H9 (cell line): Measurements from ENCODE around the gene B3GAT3. TPM values are rescaled to one million over a fixed set of nuclear protein-coding genes. Genes with fewer than 3 reads are reported as not detected.
A peak's percentile ranks its signal among the peaks of the same experiment; 100 is the strongest.

Experiments used
- DNase-seq: peaks from one replicate; pipeline ENCODE4 v3.0.0-alpha.2; 2017
- H2AFZ ChIP-seq: one replicate; pipeline ENCODE4 v1.6.1; 2013; ENCODE audit warnings: mild to moderate bottlenecking, low read length, control low read depth, moderate library complexity
- H2AK5ac ChIP-seq: 2 replicates; pipeline ENCODE4 v1.6.1; 2013; ENCODE audit warnings: low read length, control low read depth, mixed read lengths; ENCODE audit not compliant: insufficient read length
- H2BK120ac ChIP-seq: one replicate; pipeline ENCODE4 v1.6.1; 2013; ENCODE audit warnings: low read depth, mild to moderate bottlenecking, low read length, control low read depth, inconsistent platforms; ENCODE audit not compliant: poor library complexity, severe bottlenecking
- H2BK12ac ChIP-seq: 2 replicates; pipeline ENCODE4 v1.6.1; 2013; ENCODE audit warnings: low read length, control low read depth, mixed read lengths, low read depth; ENCODE audit not compliant: insufficient read length
- H2BK15ac ChIP-seq: 2 replicates; pipeline ENCODE4 v1.6.1; 2013; ENCODE audit warnings: low read depth, low read length, control low read depth
- H2BK20ac ChIP-seq: one replicate; pipeline ENCODE4 v1.6.1; 2013; ENCODE audit warnings: low read depth, mild to moderate bottlenecking, low read length, control low read depth, inconsistent platforms; ENCODE audit not compliant: poor library complexity, severe bottlenecking
- H2BK5ac ChIP-seq: 2 replicates; pipeline ENCODE4 v1.6.1; 2013; ENCODE audit warnings: low read length, control low read depth, mixed read lengths; ENCODE audit not compliant: insufficient read length
- H3K14ac ChIP-seq: 2 replicates; pipeline ENCODE4 v1.6.1; 2013; ENCODE audit warnings: low read length, control low read depth; ENCODE audit not compliant: insufficient read depth
- H3K18ac ChIP-seq: 2 replicates; pipeline ENCODE4 v1.6.1; 2013; ENCODE audit warnings: low read depth, mild to moderate bottlenecking, mixed read lengths, low read length, control low read depth; ENCODE audit not compliant: insufficient read length
- H3K23ac ChIP-seq: 2 replicates; pipeline ENCODE4 v1.6.1; 2013; ENCODE audit warnings: low read length, control low read depth, mixed read lengths, low read depth; ENCODE audit not compliant: insufficient read length
- H3K23me2 ChIP-seq: 2 replicates; pipeline ENCODE4 v1.6.1; 2013; ENCODE audit warnings: low read depth, mild to moderate bottlenecking, mixed read lengths, low read length, control low read depth; ENCODE audit not compliant: insufficient read length, poor library complexity, severe bottlenecking
- H3K27ac ChIP-seq: 2 replicates; pipeline ENCODE4 v1.5.1; 2013; ENCODE audit warnings: low read length, control low read depth, mixed read lengths, low read depth; ENCODE audit not compliant: insufficient read length
- H3K27me3 ChIP-seq: 2 replicates; pipeline ENCODE4 v1.6.1; 2013; ENCODE audit warnings: low read length, control low read depth, inconsistent platforms; ENCODE audit not compliant: insufficient read depth
- H3K4ac ChIP-seq: 2 replicates; pipeline ENCODE4 v1.6.1; 2013; ENCODE audit warnings: low read depth, mild to moderate bottlenecking, control low read depth, inconsistent platforms, low read length, moderate library complexity
- H3K4me1 ChIP-seq: 2 replicates; pipeline ENCODE4 v1.6.1; 2013; ENCODE audit warnings: low read length, control low read depth, inconsistent platforms; ENCODE audit not compliant: insufficient read depth
- H3K4me2 ChIP-seq: 2 replicates; pipeline ENCODE4 v1.6.1; 2013; ENCODE audit warnings: low read length, control low read depth, mixed read lengths; ENCODE audit not compliant: insufficient read length, insufficient read depth
- H3K56ac ChIP-seq: 2 replicates; pipeline ENCODE4 v1.6.1; 2013; ENCODE audit warnings: low read depth, mild to moderate bottlenecking, mixed read lengths, low read length, control low read depth; ENCODE audit not compliant: insufficient read length
- H3K79me1 ChIP-seq: 2 replicates; pipeline ENCODE4 v1.6.1; 2013; ENCODE audit warnings: low read depth, mild to moderate bottlenecking, moderate library complexity, low read length, control low read depth, inconsistent platforms; ENCODE audit not compliant: insufficient read depth, poor library complexity, severe bottlenecking
- H3K79me2 ChIP-seq: 2 replicates; pipeline ENCODE4 v1.6.1; 2013; ENCODE audit warnings: low read length, control low read depth, inconsistent platforms; ENCODE audit not compliant: insufficient read depth
- H3K9ac ChIP-seq: 2 replicates; pipeline ENCODE4 v1.6.1; 2013; ENCODE audit warnings: low read length, control low read depth, mixed read lengths; ENCODE audit not compliant: insufficient read length; ENCODE audit errors: extremely low read depth
- H3K9me3 ChIP-seq: one replicate; pipeline ENCODE4 v1.6.1; 2013; ENCODE audit warnings: low read depth, low read length, inconsistent platforms; ENCODE audit not compliant: control insufficient read depth
- H3T11ph ChIP-seq: one replicate; pipeline ENCODE4 v1.6.1; 2013; ENCODE audit warnings: mild to moderate bottlenecking, low read length, control low read depth, inconsistent platforms
- H4K20me1 ChIP-seq: one replicate; pipeline ENCODE4 v1.6.1; 2013; ENCODE audit not compliant: control insufficient read depth, insufficient read length, insufficient read depth
- H4K5ac ChIP-seq: 2 replicates; pipeline ENCODE4 v1.6.1; 2013; ENCODE audit warnings: low read depth, mild to moderate bottlenecking, mixed read lengths, low read length, control low read depth; ENCODE audit not compliant: insufficient read length
- H4K8ac ChIP-seq: replicated peaks from 2 replicates; pipeline ENCODE4 v1.6.1; 2013; ENCODE audit warnings: low read length, control low read depth, mixed read lengths, low read depth; ENCODE audit not compliant: insufficient read length
- H4K91ac ChIP-seq: 2 replicates; pipeline ENCODE4 v1.6.1; 2013; ENCODE audit warnings: low read depth, mild to moderate bottlenecking, moderate library complexity, mixed read lengths, low read length, control low read depth; ENCODE audit not compliant: insufficient read length
- H3K27ac Mint-ChIP-seq, 3 experiments: 2 replicates in 2 of 3; 3 replicates in 1 of 3; pipeline ENCODE4 v1.8.0; 2020 to 2021; ENCODE audit warnings: mixed read lengths in 3 of 3, mild to moderate bottlenecking in 1 of 3, moderate library complexity in 1 of 3
- H3K27me3 Mint-ChIP-seq: 2 replicates; pipeline ENCODE4 v1.8.0; 2021; ENCODE audit warnings: low read depth, mild to moderate bottlenecking, moderate library complexity, mixed read lengths
- H3K36me3 Mint-ChIP-seq, 3 experiments: 2 replicates in 2 of 3; 3 replicates in 1 of 3; pipeline ENCODE4 v1.8.0; 2020 to 2021; ENCODE audit warnings: low read depth in 3 of 3, mixed read lengths in 3 of 3; ENCODE audit not compliant: insufficient read depth in 1 of 3
- H3K4me1 Mint-ChIP-seq, 2 experiments: 2 replicates each; pipeline ENCODE4 v1.8.0; 2020; ENCODE audit warnings: mixed read lengths in 2 of 2
- H3K4me3 Mint-ChIP-seq, 2 experiments: 2 replicates in 1 of 2; 3 replicates in 1 of 2; pipeline ENCODE4 v1.8.0; 2020 to 2021; ENCODE audit warnings: mild to moderate bottlenecking in 2 of 2, mixed read lengths in 2 of 2, moderate library complexity in 1 of 2
- H3K9me3 Mint-ChIP-seq, 2 experiments: 2 replicates in 1 of 2; 3 replicates in 1 of 2; pipeline ENCODE4 v1.8.0; 2020; ENCODE audit warnings: mild to moderate bottlenecking in 2 of 2, mixed read lengths in 2 of 2, moderate library complexity in 1 of 2
- CTCF ChIP-seq: fragments of 200-600 bp; sonication (generic); conservative IDR thresholded peaks from 3 replicates; pipeline ENCODE4 v1.8.0; 2021; ENCODE audit warnings: antibody characterized with exemption, mild to moderate bottlenecking
- WGBS: extraction: QIAGEN DNeasy Blood & Tissue Kit; methylation state at CpG from one replicate; pipeline ENCODE4 v1.1.7; 2013; ENCODE audit warnings: missing lambda C conversion rate, low lambda C conversion rate, mixed read lengths; ENCODE audit not compliant: insufficient read length; ENCODE audit errors: extremely low coverage; 5-methylcytosine and 5-hydroxymethylcytosine counted together
- total RNA-seq: library from RNA; stranded (reverse); gene quantifications from 2 replicates; pipeline ENCODE4 v1.2.1, GENCODE V29; 2021

Gene B3GAT3
- total RNA-seq, 1 experiment from 2014 or later: 30.8 TPM

GRCh38 chr11:62593434-62594044 lies 28.2 kb downstream of the B3GAT3 start:
- H3K27me3 ChIP-seq: no peaks in the 10 kb centered on the region
- no peak overlapping the region for H3K4me2 ChIP-seq
- WGBS: no CpG with 5 or more reads among the region's 13 CpGs
- H4K5ac ChIP-seq: no peak overlapping the region
- no peak overlapping the region for H3K56ac ChIP-seq
- H3K23me2 ChIP-seq: peaks cover 5% of the 10 kb centered on the region
- H3K4ac ChIP-seq: no peak overlapping the region
- H2BK20ac ChIP-seq: no peak overlapping the region
- no peaks in the 10 kb centered on the region for H3K9me3 ChIP-seq
- no peak overlapping the region for H3K18ac ChIP-seq
- no peaks in the 10 kb centered on the region for H3K79me1 ChIP-seq
- H3T11ph ChIP-seq: no peak overlapping the region
- no peak overlapping the region for H3K9ac ChIP-seq
- no peak overlapping the region for H4K91ac ChIP-seq
- no peak overlapping the region for H3K27ac ChIP-seq
- H3K14ac ChIP-seq: no peak overlapping the region
- H4K8ac ChIP-seq: no peak overlapping the region
- no peak overlapping the region for H2AFZ ChIP-seq
- H2AK5ac ChIP-seq: no peak overlapping the region
- no peaks in the 10 kb centered on the region; the same call in 1 of the 2 replicates for H3K4me1 ChIP-seq
- H3K27me3 Mint-ChIP-seq: no peaks in the 10 kb centered on the region
- H4K20me1 ChIP-seq: no peaks in the 10 kb centered on the region
- no peak overlapping the region for H2BK5ac ChIP-seq
- peaks cover 21 to 26% of the 10 kb centered on the region in 2 experiments for H3K4me1 Mint-ChIP-seq
- H3K9me3 Mint-ChIP-seq: no peaks in the 10 kb centered on the region
- peak; percentile 85 for DNase-seq
- no peaks in the 10 kb centered on the region for H3K79me2 ChIP-seq
- no peak overlapping the region for H2BK15ac ChIP-seq
- peaks cover 40 to 66% (median 65%) of the 10 kb centered on the region in 3 experiments for H3K36me3 Mint-ChIP-seq
- no peak overlapping the region for H3K23ac ChIP-seq
- H2BK120ac ChIP-seq: no peak overlapping the region
- H2BK12ac ChIP-seq: no peak overlapping the region
- peak; percentile 83 for TF ChIP-seq CTCF
- H3K4me3 Mint-ChIP-seq: peak overlapping the region; percentile 35 to 66
- peak overlapping the region; percentile 72 to 92 (median 83); a peak in 6 of 7 replicates for H3K27ac Mint-ChIP-seq
